GM18511 (cell line): Measurements from ENCODE around the gene CCL19.

Source experiments
- ATAC-seq: cut with Tn5 transposase; IDR thresholded peaks from one replicate; pipeline ENCODE4 v1.9.1; 2021; ENCODE audit warnings: mild to moderate bottlenecking, moderate library complexity; ENCODE audit not compliant: unreplicated experiment

CCL19 gene

GRCh38 chr9:34664281-34665066, 26.6 kb downstream of the CCL19 start:
- peak; percentile 59 for ATAC-seq

- ATAC-seq, result no peak
Observed at GRCh38 chr9:34663303-34663605, 27.8 kb downstream of the CCL19 start.

- ATAC-seq, result no peak
Observed at GRCh38 chr9:34662526-34663302, 28.4 kb downstream of the CCL19 start, which contains the start of gene CCL27. TSS of gene CCL27 (minus strand) at chr9:34662657. CDS start at chr9:34662633, 24 bp downstream.

GRCh38 chr9:34659592-34660253, 31.4 kb downstream of the CCL19 start:
- no peak for ATAC-seq

- no peak for ATAC-seq
Observed at GRCh38 chr9:34658461-34658860, 32.6 kb downstream of the CCL19 start.

GRCh38 chr9:34656992-34657391, 34.1 kb downstream of the CCL19 start:
- ATAC-seq, result no peak

GRCh38 chr9:34655394-34655793, 35.7 kb downstream of the CCL19 start:
- no peak for ATAC-seq

GRCh38 chr9:34654323-34655051, 36.6 kb downstream of the CCL19 start:
- ATAC-seq, result no peak

GRCh38 chr9:34653151-34654072, 37.7 kb downstream of the CCL19 start:
- no peak for ATAC-seq

GRCh38 chr9:34652602-34653000, 38.5 kb downstream of the CCL19 start:
- no peak for ATAC-seq

GRCh38 chr9:34651876-34652601, 39.0 kb downstream of the CCL19 start, which contains the start of gene IL11RA:
TSS of gene IL11RA (plus strand) at chr9:34652185. CDS start at chr9:34655218, 3,033 bp downstream.
- ATAC-seq, result no peak

- ATAC-seq, result no peak
Observed at GRCh38 chr9:34651321-34651720, 39.8 kb downstream of the CCL19 start.

- no peak for ATAC-seq
Observed at GRCh38 chr9:34650816-34651215, 40.3 kb downstream of the CCL19 start.

GRCh38 chr9:34648673-34649072, 42.4 kb downstream of the CCL19 start:
- ATAC-seq, result no peak

GRCh38 chr9:34647651-34648050, 43.4 kb downstream of the CCL19 start:
- ATAC-seq, result no peak

GRCh38 chr9:34647084-34647403, 44.0 kb downstream of the CCL19 start:
- no peak for ATAC-seq

- peak; percentile 87 for ATAC-seq
Observed at GRCh38 chr9:34646211-34647083, 44.6 kb downstream of the CCL19 start, which contains the start of gene GALT. TSS of gene GALT (plus strand) at chr9:34646675. CDS start at chr9:34646705, 30 bp downstream.

- ATAC-seq, result no peak
Observed at GRCh38 chr9:34644766-34645314, 46.2 kb downstream of the CCL19 start.
